GM06990 (cell line): ENCODE results near the gene MED10.

Experiments
- DNase-seq: peaks from one replicate; pipeline ENCODE4 v3.0.0-alpha.2; 2011; ENCODE audit not compliant: insufficient read length; ENCODE audit errors: extremely low read depth
- H3K27me3 ChIP-seq: replicated peaks from 2 replicates; pipeline ENCODE4 v1.6.0; 2011; ENCODE audit warnings: low read length; ENCODE audit not compliant: control insufficient read depth, insufficient read depth
- H3K36me3 ChIP-seq: 2 replicates; pipeline ENCODE4 v1.5.1; 2011; ENCODE audit warnings: low read length; ENCODE audit not compliant: control insufficient read depth, insufficient read depth
- H3K4me3 ChIP-seq: replicated peaks from 2 replicates; pipeline ENCODE4 v1.5.1; 2011; ENCODE audit warnings: low read depth, mild to moderate bottlenecking, control low read depth, low read length
- CTCF ChIP-seq: IDR thresholded peaks from 2 replicates; pipeline ENCODE4 v1.5.1; 2011; ENCODE audit warnings: low read length, control low read depth, mild to moderate bottlenecking, inconsistent platforms; ENCODE audit not compliant: insufficient read depth, poor library complexity, severe bottlenecking

MED10 gene

DNA sequence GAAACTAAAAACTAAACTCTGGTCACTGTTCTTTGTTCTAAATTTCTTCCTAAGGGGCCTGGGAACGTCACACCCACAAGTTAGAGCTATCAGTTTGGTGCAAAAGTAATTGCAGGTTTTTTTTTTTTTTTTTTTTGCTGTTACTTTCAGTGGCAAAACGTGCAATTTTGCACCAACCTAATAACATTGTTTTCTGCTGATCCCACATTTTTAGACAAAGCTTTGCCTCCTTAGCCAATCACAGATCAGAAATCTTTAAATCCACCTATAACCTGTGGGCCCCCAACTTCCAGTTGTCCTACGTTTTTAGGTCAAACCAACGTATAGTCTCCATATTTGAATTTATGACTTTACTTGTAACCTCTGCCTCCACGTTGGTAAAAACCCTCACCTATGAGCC is 11.1 kb upstream of the MED10 start:
- H3K4me3 ChIP-seq, result no peak overlapping the region
- TF ChIP-seq CTCF, result no peak
- no peaks in the 10 kb centered on the region for H3K36me3 ChIP-seq
- H3K27me3 ChIP-seq, result 0 out of 2 replicates have a peak, but pooled peaks cover 1% of the 10 kb centered on the region
- DNase-seq, result no peak

- no peak for TF ChIP-seq CTCF
- Histone ChIP-seq H3K4me3 (no peak overlapping the region), H3K36me3 (no peaks in the 10 kb centered on the region), H3K27me3 (0 out of 2 replicates have a peak, but pooled peaks cover 1% of the 10 kb centered on the region)
- no peak for DNase-seq
These were observed 9.6 kb upstream of the MED10 start for GRCh38 chr5:6387970-6388369.

GRCh38 chr5:6386271-6386670 is 7.9 kb upstream of the MED10 start:
- H3K4me3 ChIP-seq, result no peak overlapping the region
- no peaks in the 10 kb centered on the region for H3K36me3 ChIP-seq
- TF ChIP-seq CTCF, result no peak
- H3K27me3 ChIP-seq, result 0 out of 2 replicates have a peak, but pooled peaks cover 1% of the 10 kb centered on the region
- no peak for DNase-seq

DNA sequence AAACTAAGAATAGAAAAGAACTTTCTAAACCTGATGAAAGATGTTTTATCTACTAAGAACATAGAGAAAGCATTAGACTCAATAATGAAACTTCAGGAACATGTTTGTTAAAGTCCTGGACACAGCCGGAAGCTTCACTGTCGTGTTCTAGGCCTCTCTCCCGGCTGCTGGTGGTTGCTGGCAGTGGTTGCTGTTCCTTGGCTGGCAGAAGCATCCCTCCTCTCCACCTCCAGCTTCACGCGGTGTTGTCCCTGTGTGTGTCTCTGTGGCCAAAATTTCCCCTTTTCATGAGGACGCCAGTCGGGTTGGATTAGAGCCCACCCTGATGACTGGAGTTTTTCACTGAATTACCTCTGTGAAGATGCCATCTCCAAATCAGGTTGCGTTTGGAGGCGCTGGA is 6.5 kb upstream of the MED10 start:
- no peak overlapping the region for H3K4me3 ChIP-seq
- no peak for DNase-seq
- no peaks in the 10 kb centered on the region for H3K36me3 ChIP-seq
- no peak for TF ChIP-seq CTCF
- no peaks in the 10 kb centered on the region for H3K27me3 ChIP-seq

DNA sequence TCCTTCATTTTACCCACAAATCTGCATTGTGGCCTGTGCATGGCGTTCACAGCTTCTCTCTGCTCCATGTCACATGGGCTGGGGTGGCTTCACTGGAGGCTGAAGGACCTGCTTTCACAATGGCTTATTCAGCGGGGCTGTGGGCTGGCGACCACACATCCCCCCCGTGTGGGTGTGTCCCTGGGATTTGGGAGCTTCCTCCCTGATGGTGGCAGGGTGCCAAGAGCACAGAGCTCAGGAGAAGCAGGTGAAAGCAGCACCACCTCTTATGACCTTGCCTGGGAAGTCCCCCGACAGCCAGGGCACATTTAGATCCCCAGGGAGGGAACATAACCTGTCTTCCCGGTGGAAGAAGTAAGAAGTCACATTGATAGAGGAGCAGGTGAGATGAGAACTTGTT is 5.0 kb upstream of the MED10 start:
- no peak for DNase-seq
- Histone ChIP-seq H3K36me3 (no peaks in the 10 kb centered on the region), H3K4me3 (no peak overlapping the region), H3K27me3 (no peaks in the 10 kb centered on the region)
- TF ChIP-seq CTCF, result no peak

DNA sequence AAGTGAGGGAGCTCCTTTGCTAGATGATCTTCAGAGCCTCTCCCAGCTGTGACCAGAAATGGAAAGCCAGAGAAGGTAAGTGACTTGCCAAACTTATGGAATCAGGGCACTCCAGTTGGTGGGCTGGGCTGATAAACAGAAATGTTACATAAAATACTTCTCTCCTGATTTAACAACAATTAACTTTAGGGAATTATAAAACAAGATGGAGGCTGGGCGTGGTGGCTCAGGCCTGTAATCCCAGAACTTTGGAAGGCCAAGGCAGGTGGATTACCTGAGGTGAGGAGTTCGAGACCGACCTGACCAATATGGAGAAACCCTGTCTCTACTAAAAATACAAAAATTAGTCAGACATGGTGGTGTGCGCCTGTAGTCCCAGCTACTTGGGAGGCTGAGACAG is 899 bp upstream of the MED10 start:
- DNase-seq, result no peak
- Histone ChIP-seq H3K27me3 (no peaks in the 10 kb centered on the region), H3K4me3 (no peak overlapping the region), H3K36me3 (peaks cover 6% of the 10 kb centered on the region)
- no peak for TF ChIP-seq CTCF
